Stimulated activated CD8-positive, alpha-beta memory T cell treated with anti-CD3 and anti-CD28 coated beads, Interleukin-12 subunit alpha, Interleukin-12 subunit beta, amount 100 ng/mL, for 24 hours (primary cell): ENCODE data around the gene SORCS1.
"Not testable (repeated sequence)": the region's sequence is repeated elsewhere in the genome, so short reads cannot be mapped to it uniquely, and the experiment has no call there.

Experiments used
- DNase-seq: peaks from one replicate; pipeline ENCODE4 v3.0.0-alpha.2; 2020; ENCODE audit errors: extremely low read depth

SORCS1 gene

GRCh38 chr10:106947643-106948042, 216.9 kb downstream of the SORCS1 start:
- DNase-seq = no peak

- DNase-seq = no peak
Observed at GRCh38 chr10:106942035-106942662, 222.4 kb downstream of the SORCS1 start.

GRCh38 chr10:106941297-106942034, 223.0 kb downstream of the SORCS1 start:
- no peak for DNase-seq

- DNase-seq = no peak
Observed at GRCh38 chr10:106938513-106938912, 226.0 kb downstream of the SORCS1 start.

- DNase-seq = no peak
Observed at GRCh38 chr10:106935978-106936451, 228.5 kb downstream of the SORCS1 start.

- no peak for DNase-seq
Observed at GRCh38 chr10:106931853-106932249, 232.7 kb downstream of the SORCS1 start.

- DNase-seq = no peak
Observed at GRCh38 chr10:106931159-106931852, 233.2 kb downstream of the SORCS1 start.

GRCh38 chr10:106930751-106931150, 233.8 kb downstream of the SORCS1 start:
- DNase-seq = no peak

- no peak for DNase-seq
Observed at GRCh38 chr10:106929291-106929895, 235.1 kb downstream of the SORCS1 start.

GRCh38 chr10:106928151-106928550, 236.4 kb downstream of the SORCS1 start:
- DNase-seq = not testable (repeated sequence)

- DNase-seq = no peak
Observed at GRCh38 chr10:106925191-106925590, 239.3 kb downstream of the SORCS1 start.

GRCh38 chr10:106920538-106920937, 244.0 kb downstream of the SORCS1 start:
- DNase-seq = no peak

- DNase-seq = no peak
Observed at GRCh38 chr10:106919871-106920282, 244.6 kb downstream of the SORCS1 start.

- DNase-seq = no peak
Observed at GRCh38 chr10:106917452-106918055, 247.0 kb downstream of the SORCS1 start.

- DNase-seq = no peak
Observed at GRCh38 chr10:106914016-106914415, 250.5 kb downstream of the SORCS1 start.

GRCh38 chr10:106913348-106913747, 251.2 kb downstream of the SORCS1 start:
- no peak for DNase-seq

GRCh38 chr10:106911096-106911495, 253.4 kb downstream of the SORCS1 start:
- DNase-seq = no peak

- no peak for DNase-seq
Observed at GRCh38 chr10:106910666-106911065, 253.8 kb downstream of the SORCS1 start.

- DNase-seq = no peak
Observed at GRCh38 chr10:106908225-106908624, 256.3 kb downstream of the SORCS1 start.

GRCh38 chr10:106904209-106904608, 260.3 kb downstream of the SORCS1 start:
- DNase-seq = no peak

GRCh38 chr10:106903180-106903579, 261.3 kb downstream of the SORCS1 start:
- DNase-seq = no peak
